ENCODE measurements around the gene SULT1B1.

Gene SULT1B1

DNA sequence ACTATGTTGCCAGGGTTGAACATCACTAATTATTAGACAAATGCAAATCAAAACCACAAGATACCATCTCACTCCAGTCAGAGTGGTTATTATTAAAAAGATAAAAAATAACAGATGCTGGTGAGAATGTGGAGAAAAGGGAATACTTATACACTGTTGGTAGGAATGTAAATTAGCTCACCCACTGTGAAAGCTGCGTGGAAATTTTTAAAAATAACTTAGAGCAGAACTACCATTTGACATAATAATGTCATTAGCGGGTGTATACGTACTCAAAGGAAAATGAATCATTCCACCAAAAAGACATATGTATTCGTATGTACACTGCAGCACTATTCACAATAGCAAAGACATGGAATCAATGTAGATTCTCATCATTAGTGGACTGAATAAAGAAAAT lies 58.7 kb downstream of the SULT1B1 start:
- no peak for DNase-seq (ENCODE audit: low read depth in 2 of 2, low spot score in 1 of 2)

DNA sequence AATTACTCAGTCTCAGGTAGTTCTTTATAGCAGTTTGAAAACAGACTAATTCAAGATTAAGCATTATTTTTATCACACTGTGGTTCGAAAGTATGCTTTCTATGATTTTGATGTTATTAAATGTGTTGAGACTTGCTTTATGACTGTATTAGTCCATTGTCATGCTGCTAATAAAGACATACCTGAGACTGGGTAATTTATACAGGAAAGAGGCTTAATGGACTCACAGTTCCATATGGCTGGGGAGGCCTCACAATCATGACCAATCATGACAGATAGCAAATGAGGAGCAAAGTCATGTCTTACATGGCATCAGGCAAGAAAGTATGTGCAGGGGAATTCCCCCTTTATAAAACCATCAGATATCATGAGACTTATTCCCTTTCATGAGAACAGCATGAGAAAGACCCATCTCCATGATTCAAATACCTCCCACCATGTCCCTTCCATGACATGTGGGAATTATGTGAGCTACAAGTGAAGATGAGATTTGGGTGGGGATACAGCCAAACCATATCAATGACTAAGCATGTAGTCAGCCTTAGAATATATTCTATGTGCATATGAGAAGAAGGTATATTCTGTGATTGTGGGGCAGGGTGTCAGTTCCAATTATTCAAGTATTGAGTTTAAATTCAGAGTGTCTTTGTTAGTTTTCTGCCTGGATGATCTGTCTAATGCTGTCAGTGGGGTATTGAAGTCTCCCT lies 62.7 kb downstream of the SULT1B1 start:
- DNase-seq (ENCODE audit: low read depth in 2 of 2, low spot score in 1 of 2) = no peak

DNA sequence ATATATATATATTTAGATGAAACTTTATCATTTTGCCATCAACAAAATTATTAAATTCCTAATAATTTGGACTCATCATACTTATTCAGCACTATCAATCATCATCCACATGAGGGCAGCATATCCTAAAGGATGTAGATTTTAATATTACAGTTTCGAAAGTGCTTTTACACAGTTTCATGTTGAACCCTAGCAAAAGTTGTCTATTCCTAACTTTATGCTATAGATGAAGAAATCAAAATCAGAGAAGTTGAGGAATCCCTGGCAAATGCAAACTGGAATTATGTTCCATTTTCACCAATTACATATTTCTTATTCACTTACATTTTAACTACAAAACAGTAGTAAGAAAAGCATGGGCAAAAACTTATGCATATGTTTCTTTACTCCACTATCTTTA lies 70.8 kb downstream of the SULT1B1 start:
- no peak for DNase-seq (ENCODE audit: low read depth in 2 of 2, low spot score in 1 of 2)

DNA sequence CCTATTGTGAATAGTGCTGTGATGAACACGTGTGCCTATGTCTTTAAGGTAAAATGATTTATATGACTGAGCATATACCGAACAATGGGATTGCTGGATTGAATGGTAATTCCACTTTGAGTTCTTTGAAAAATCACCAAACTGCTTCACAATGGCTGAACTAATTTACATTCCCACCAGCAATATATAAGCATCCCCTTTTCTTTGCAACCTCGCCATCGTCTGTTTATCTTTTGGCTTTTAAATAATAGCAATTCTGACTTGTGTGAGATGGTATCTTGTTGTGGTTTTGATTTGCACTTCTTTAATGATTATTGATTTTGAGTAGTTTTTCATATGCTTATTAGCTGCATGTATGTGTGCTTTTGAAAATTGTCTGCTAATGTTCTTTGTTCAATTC lies 75.6 kb downstream of the SULT1B1 start:
- no peak for DNase-seq (ENCODE audit: low read depth in 2 of 2, low spot score in 1 of 2)
